ENCODE results near the gene TMEM109. TPM values are rescaled to one million over a fixed set of nuclear protein-coding genes. Genes with fewer than 3 reads are reported as not detected.

TMEM109 gene
- total and polyA plus RNA-seq, 2 donors, result 32.9 to 183 TPM

GRCh38 chr11:60931917-60932316 is 18.0 kb downstream of the TMEM109 start:
- WGBS, result 83% methylated on average over 9 of the region's 9 CpGs
- Histone ChIP-seq H3K27ac (ENCODE audit: low read depth) (no peak overlapping the region), H3K4me3 (ENCODE audit: low read depth, low read length) (no peak overlapping the region), H3K36me3 (ENCODE audit: insufficient read depth) (no peaks in the 10 kb centered on the region), H3K4me1 (ENCODE audit: insufficient read depth) (no peaks in the 10 kb centered on the region)
- no peak for DNase-seq (ENCODE audit: extremely low spot score)

GRCh38 chr11:60932605-60933356 is 18.8 kb downstream of the TMEM109 start:
- 70% methylated on average over 5 of the region's 5 CpGs for WGBS

GRCh38 chr11:60933416-60934123 is 19.6 kb downstream of the TMEM109 start:
- DNase-seq (ENCODE audit: extremely low spot score), result no peak
- Histone ChIP-seq H3K27ac (ENCODE audit: low read depth) (no peak overlapping the region), H3K4me3 (ENCODE audit: low read depth, low read length) (no peak overlapping the region), H3K4me1 (ENCODE audit: insufficient read depth) (no peaks in the 10 kb centered on the region), H3K36me3 (ENCODE audit: insufficient read depth) (no peaks in the 10 kb centered on the region)
- 94% methylated on average over 37 of the region's 37 CpGs for WGBS

More at GRCh38 chr11:60932605-60933356, 18.8 kb downstream of the TMEM109 start:
- Histone ChIP-seq H3K4me1 (ENCODE audit: insufficient read depth) (no peaks in the 10 kb centered on the region), H3K4me3 (ENCODE audit: low read depth, low read length) (no peak overlapping the region), H3K27ac (ENCODE audit: low read depth) (no peak overlapping the region), H3K36me3 (ENCODE audit: insufficient read depth) (no peaks in the 10 kb centered on the region)
- no peak for DNase-seq (ENCODE audit: extremely low spot score)

- Histone ChIP-seq H3K4me3 (ENCODE audit: low read depth, low read length) (no peak overlapping the region), H3K27ac (ENCODE audit: low read depth) (no peak overlapping the region), H3K4me1 (ENCODE audit: insufficient read depth) (no peaks in the 10 kb centered on the region), H3K36me3 (ENCODE audit: insufficient read depth) (no peaks in the 10 kb centered on the region)
- WGBS, result 94% methylated on average over 57 of the region's 57 CpGs
- DNase-seq (ENCODE audit: extremely low spot score), result no peak
These were observed 20.3 kb downstream of the TMEM109 start for GRCh38 chr11:60934124-60934789.

GRCh38 chr11:60934790-60935605 is 21.0 kb downstream of the TMEM109 start:
- DNase-seq (ENCODE audit: extremely low spot score), result no peak
- H3K27ac ChIP-seq (ENCODE audit: low read depth), result no peak overlapping the region
- no peaks in the 10 kb centered on the region for H3K36me3 ChIP-seq (ENCODE audit: insufficient read depth)
- H3K4me1 ChIP-seq (ENCODE audit: insufficient read depth), result no peaks in the 10 kb centered on the region
- WGBS, result 87% methylated on average over 21 of the region's 21 CpGs
- no peak overlapping the region for H3K4me3 ChIP-seq (ENCODE audit: low read depth, low read length)

- no peak overlapping the region for H3K27ac ChIP-seq (ENCODE audit: low read depth)
- H3K36me3 ChIP-seq (ENCODE audit: insufficient read depth), result no peaks in the 10 kb centered on the region
- no peaks in the 10 kb centered on the region for H3K4me1 ChIP-seq (ENCODE audit: insufficient read depth)
- 84% methylated on average over 27 of the region's 27 CpGs for WGBS
- no peak for DNase-seq (ENCODE audit: extremely low spot score)
- H3K4me3 ChIP-seq (ENCODE audit: low read depth, low read length), result no peak overlapping the region
These were observed 21.9 kb downstream of the TMEM109 start for GRCh38 chr11:60935676-60936442.

GRCh38 chr11:60936467-60937143 is 22.6 kb downstream of the TMEM109 start:
- no peak for DNase-seq (ENCODE audit: extremely low spot score)
- H3K4me3 ChIP-seq (ENCODE audit: low read depth, low read length), result no peak overlapping the region
- no peaks in the 10 kb centered on the region for H3K36me3 ChIP-seq (ENCODE audit: insufficient read depth)
- no peak overlapping the region for H3K27ac ChIP-seq (ENCODE audit: low read depth)
- H3K4me1 ChIP-seq (ENCODE audit: insufficient read depth), result no peaks in the 10 kb centered on the region
- WGBS, result 86% methylated on average over 18 of the region's 18 CpGs

- no peak for DNase-seq (ENCODE audit: extremely low spot score)
- Histone ChIP-seq H3K36me3 (ENCODE audit: insufficient read depth) (no peaks in the 10 kb centered on the region), H3K27ac (ENCODE audit: low read depth) (no peak overlapping the region), H3K4me3 (ENCODE audit: low read depth, low read length) (no peak overlapping the region), H3K4me1 (ENCODE audit: insufficient read depth) (no peaks in the 10 kb centered on the region)
- WGBS, result 71% methylated on average over 12 of the region's 12 CpGs
These were observed 23.2 kb downstream of the TMEM109 start for GRCh38 chr11:60937144-60937527.

GRCh38 chr11:60937811-60938210 is 23.9 kb downstream of the TMEM109 start:
- Histone ChIP-seq H3K36me3 (ENCODE audit: insufficient read depth) (no peaks in the 10 kb centered on the region), H3K4me1 (ENCODE audit: insufficient read depth) (no peaks in the 10 kb centered on the region), H3K27ac (ENCODE audit: low read depth) (no peak overlapping the region), H3K4me3 (ENCODE audit: low read depth, low read length) (no peak overlapping the region)
- no peak for DNase-seq (ENCODE audit: extremely low spot score)
- WGBS, result 92% methylated on average over 8 of the region's 8 CpGs

GRCh38 chr11:60938500-60938899 is 24.5 kb downstream of the TMEM109 start:
- H3K27ac ChIP-seq (ENCODE audit: low read depth), result no peak overlapping the region
- H3K36me3 ChIP-seq (ENCODE audit: insufficient read depth), result no peaks in the 10 kb centered on the region
- H3K4me1 ChIP-seq (ENCODE audit: insufficient read depth), result no peaks in the 10 kb centered on the region
- no peak for DNase-seq (ENCODE audit: extremely low spot score)
- no peak overlapping the region for H3K4me3 ChIP-seq (ENCODE audit: low read depth, low read length)
- WGBS, result 79% methylated on average over 9 of the region's 9 CpGs

- no peak for DNase-seq (ENCODE audit: extremely low spot score)
- H3K36me3 ChIP-seq (ENCODE audit: insufficient read depth), result no peaks in the 10 kb centered on the region
- WGBS, result 87% methylated on average over 7 of the region's 7 CpGs
- no peak overlapping the region for H3K27ac ChIP-seq (ENCODE audit: low read depth)
- H3K4me1 ChIP-seq (ENCODE audit: insufficient read depth), result no peaks in the 10 kb centered on the region
- H3K4me3 ChIP-seq (ENCODE audit: low read depth, low read length), result no peak overlapping the region
These were observed 25.3 kb downstream of the TMEM109 start for GRCh38 chr11:60939301-60939700.

GRCh38 chr11:60939855-60940254 is 25.9 kb downstream of the TMEM109 start:
- H3K36me3 ChIP-seq (ENCODE audit: insufficient read depth), result no peaks in the 10 kb centered on the region
- H3K27ac ChIP-seq (ENCODE audit: low read depth), result no peak overlapping the region
- H3K4me1 ChIP-seq (ENCODE audit: insufficient read depth), result no peaks in the 10 kb centered on the region
- no peak overlapping the region for H3K4me3 ChIP-seq (ENCODE audit: low read depth, low read length)
- no peak for DNase-seq (ENCODE audit: extremely low spot score)
- 52% methylated on average over 2 of the region's 2 CpGs for WGBS

Measured in urinary bladder (tissue), 4 donors.